Mucosa of descending colon (tissue), 3 donors: ENCODE measurements around the gene ZAR1. TPM values are rescaled to one million over a fixed set of nuclear protein-coding genes. Genes with fewer than 3 reads are reported as not detected.

Experiments
- ATAC-seq: fragments of 200-7000 bp; cut with Tn5 transposase; one replicate; pipeline ENCODE4 v1.9.1; 2020; ENCODE audit warnings: mild to moderate bottlenecking, moderate library complexity
- DNase-seq, 3 donors: peaks; one replicate each; pipeline ENCODE4 v3.0.0-alpha.2; 2020
- H3K36me3 ChIP-seq: fragments of 200-600 bp; one replicate; pipeline ENCODE4 v1.8.0; 2021; ENCODE audit warnings: low read depth, mild to moderate bottlenecking
- H3K4me1 ChIP-seq: fragments of 200-600 bp; one replicate; pipeline ENCODE4 v1.8.0; 2021; ENCODE audit warnings: low read depth, mild to moderate bottlenecking
- H3K4me3 ChIP-seq: fragments of 200-600 bp; one replicate; pipeline ENCODE4 v1.8.0; 2021; ENCODE audit warnings: mild to moderate bottlenecking
- H3K9me3 ChIP-seq: fragments of 200-600 bp; one replicate; pipeline ENCODE4 v1.8.0; 2021; ENCODE audit warnings: mild to moderate bottlenecking
- intact Hi-C, 2 donors: fragments of 100-400 bp; cut with DNase I in 1 of 2; cut with micrococcal nuclease in 1 of 2; formaldehyde crosslinking; loops; one replicate each; pipeline versions ENCODE4 v1.11.0 to v1.11.1; 2022; cut with DNase I, micrococcal nuclease
- total RNA-seq, 3 donors: library from RNA; stranded (reverse); fragmentation: NEBNext Ultra II Directional in 2 of 3; extraction: Animal tissue kit (Norgen Biotek cat#: 25700) in 2 of 3; gene quantifications; one replicate each; pipeline versions ENCODE4 v1.2.1 to v1.2.4, GENCODE V29; 2021 to 2023
- TF ChIP-seq, protein P1 (sequence below): fragments of 200-600 bp; IDR thresholded peaks from one replicate; pipeline ENCODE4 v1.8.0; 2022; ENCODE audit warnings: antibody characterized with exemption, mild to moderate bottlenecking
- donor health status: DM: no; HTN: no; CAD: no; lungs with moderate emphysema.
- donor health status: DM: no; HTN: no; CAD: no.
- donor health status: DM: no; HTN: yes; CAD: no.

The ZAR1 gene
- total RNA-seq, 3 donors from 2014 or later = not detected

GRCh38 chr4:48454591-48454990 is 35.5 kb upstream of the ZAR1 start:
- Histone ChIP-seq H3K4me1 (no peaks in the 10 kb centered on the region), H3K9me3 (no peaks in the 10 kb centered on the region), H3K4me3 (no peak overlapping the region), H3K36me3 (no peaks in the 10 kb centered on the region)
- TF ChIP-seq, protein P1, sequence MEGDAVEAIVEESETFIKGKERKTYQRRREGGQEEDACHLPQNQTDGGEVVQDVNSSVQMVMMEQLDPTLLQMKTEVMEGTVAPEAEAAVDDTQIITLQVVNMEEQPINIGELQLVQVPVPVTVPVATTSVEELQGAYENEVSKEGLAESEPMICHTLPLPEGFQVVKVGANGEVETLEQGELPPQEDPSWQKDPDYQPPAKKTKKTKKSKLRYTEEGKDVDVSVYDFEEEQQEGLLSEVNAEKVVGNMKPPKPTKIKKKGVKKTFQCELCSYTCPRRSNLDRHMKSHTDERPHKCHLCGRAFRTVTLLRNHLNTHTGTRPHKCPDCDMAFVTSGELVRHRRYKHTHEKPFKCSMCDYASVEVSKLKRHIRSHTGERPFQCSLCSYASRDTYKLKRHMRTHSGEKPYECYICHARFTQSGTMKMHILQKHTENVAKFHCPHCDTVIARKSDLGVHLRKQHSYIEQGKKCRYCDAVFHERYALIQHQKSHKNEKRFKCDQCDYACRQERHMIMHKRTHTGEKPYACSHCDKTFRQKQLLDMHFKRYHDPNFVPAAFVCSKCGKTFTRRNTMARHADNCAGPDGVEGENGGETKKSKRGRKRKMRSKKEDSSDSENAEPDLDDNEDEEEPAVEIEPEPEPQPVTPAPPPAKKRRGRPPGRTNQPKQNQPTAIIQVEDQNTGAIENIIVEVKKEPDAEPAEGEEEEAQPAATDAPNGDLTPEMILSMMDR = no peak
- DNase-seq = no peak
- intact Hi-C loops = no loop called here
- no peak for ATAC-seq

GRCh38 chr4:48461000-48461399 is 29.1 kb upstream of the ZAR1 start:
- intact Hi-C loops = no loop called here
- H3K9me3 ChIP-seq = no peaks in the 10 kb centered on the region
- H3K4me1 ChIP-seq = no peaks in the 10 kb centered on the region
- H3K36me3 ChIP-seq = no peaks in the 10 kb centered on the region
- TF ChIP-seq, protein P1 = no peak
- no peak overlapping the region for H3K4me3 ChIP-seq
- no peak for ATAC-seq
- no peak for DNase-seq

- no peak for ATAC-seq
These were observed 27.7 kb upstream of the ZAR1 start for GRCh38 chr4:48462363-48462762.

DNA sequence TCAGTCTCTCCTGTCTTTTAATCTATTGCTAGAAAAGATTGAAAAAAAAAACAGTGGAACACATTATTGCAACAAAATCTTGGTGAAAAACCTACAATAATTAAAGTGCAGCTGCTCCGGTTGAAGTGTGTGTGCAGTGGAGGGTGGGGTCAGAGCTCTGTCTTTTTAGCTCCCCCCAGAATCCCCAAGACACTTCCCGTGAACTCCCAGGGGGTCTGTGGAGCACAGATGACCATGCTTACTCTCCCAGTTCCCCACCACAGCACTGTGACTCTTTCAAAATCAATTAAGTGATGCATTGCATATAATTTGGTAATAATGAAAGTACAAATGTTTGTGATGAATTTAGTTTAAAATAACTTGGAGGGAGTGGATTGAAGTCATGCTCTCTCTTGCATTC is 22.6 kb upstream of the ZAR1 start:
- no peaks in the 10 kb centered on the region for H3K36me3 ChIP-seq
- no peak overlapping the region for H3K4me3 ChIP-seq
- no peaks in the 10 kb centered on the region for H3K4me1 ChIP-seq
- no peak for ATAC-seq
- TF ChIP-seq, protein P1 = no peak
- no peaks in the 10 kb centered on the region for H3K9me3 ChIP-seq
- intact Hi-C loops = no loop called here
- DNase-seq = no peak

More at GRCh38 chr4:48462363-48462762, 27.7 kb upstream of the ZAR1 start:
- no peaks in the 10 kb centered on the region for H3K9me3 ChIP-seq
- H3K36me3 ChIP-seq = no peaks in the 10 kb centered on the region
- H3K4me3 ChIP-seq = no peak overlapping the region
- TF ChIP-seq, protein P1 = no peak
- intact Hi-C loops = no loop called here
- no peak for DNase-seq
- H3K4me1 ChIP-seq = no peaks in the 10 kb centered on the region

DNA sequence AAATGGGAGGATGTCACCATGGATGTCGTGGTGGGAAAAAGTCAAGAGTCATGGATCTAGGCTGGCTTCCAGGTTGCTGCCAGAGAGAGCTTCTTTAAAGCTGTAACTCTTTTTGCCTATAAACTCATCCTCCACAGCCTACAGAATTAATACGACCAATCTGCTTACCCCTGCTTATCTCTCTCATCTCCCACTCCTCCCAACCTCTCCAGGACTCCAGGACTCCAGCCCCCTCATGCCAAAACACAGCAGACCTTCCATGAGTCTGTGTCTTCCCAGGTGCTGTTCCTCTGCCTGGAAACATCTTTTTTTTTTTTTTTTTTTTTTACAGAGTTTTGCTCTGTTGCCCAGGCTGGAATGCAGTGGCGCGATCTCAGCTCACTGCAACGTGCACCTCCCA is 22.2 kb upstream of the ZAR1 start:
- DNase-seq = no peak
- no peak overlapping the region for H3K4me3 ChIP-seq
- intact Hi-C loops = no loop called here
- no peaks in the 10 kb centered on the region for H3K36me3 ChIP-seq
- TF ChIP-seq, protein P1 = no peak
- no peak for ATAC-seq
- no peaks in the 10 kb centered on the region for H3K4me1 ChIP-seq
- no peaks in the 10 kb centered on the region for H3K9me3 ChIP-seq

- intact Hi-C loops = no loop called here
These were observed 19.9 kb upstream of the ZAR1 start for GRCh38 chr4:48470137-48470536.

More at GRCh38 chr4:48470137-48470536, 19.9 kb upstream of the ZAR1 start:
- Histone ChIP-seq H3K9me3 (no peaks in the 10 kb centered on the region), H3K4me3 (no peak overlapping the region), H3K36me3 (no peaks in the 10 kb centered on the region), H3K4me1 (no peaks in the 10 kb centered on the region)
- ATAC-seq (no peak), DNase-seq (no peak)
- TF ChIP-seq, protein P1 = no peak
